SK-N-SH treated with all-trans-retinoic acid at 6 μM for 48 hours (cell line): ENCODE results near the gene VEZF1.

ENCODE experiments used
- ATAC-seq: fragments of 200-7000 bp; cut with Tn5 transposase; 3 replicates; pipeline ENCODE4 v1.9.1; 2020; ENCODE audit warnings: mild to moderate bottlenecking, moderate library complexity
- ARNTL ChIP-seq: fragments of 450-650 bp; formaldehyde crosslinking; IDR thresholded peaks from 2 replicates; pipeline ENCODE4 v1.5.0; 2020; ENCODE audit warnings: low read depth, mild to moderate bottlenecking, moderate library complexity, borderline replicate concordance
- BACH2 ChIP-seq: fragments of 250-450 bp; sonication (Bioruptor Pico); IDR thresholded peaks from 2 replicates; pipeline ENCODE4 v1.9.0; 2021; ENCODE audit warnings: mild to moderate bottlenecking, borderline replicate concordance
- CREB5 ChIP-seq: fragments of 250-450 bp; sonication (Bioruptor Pico); IDR thresholded peaks from 2 replicates; pipeline ENCODE4 v1.5.1; 2020; ENCODE audit warnings: low read depth, mild to moderate bottlenecking, moderate library complexity
- CSDC2 ChIP-seq: fragments of 250-450 bp; sonication (Bioruptor Pico); IDR thresholded peaks from 2 replicates; pipeline ENCODE4 v1.5.0; 2020; ENCODE audit warnings: mild to moderate bottlenecking, moderate library complexity
- CSRNP3 ChIP-seq: fragments of 250-450 bp; sonication (Bioruptor Pico); IDR thresholded peaks from 2 replicates; pipeline ENCODE4 v1.5.1; 2021; ENCODE audit warnings: mild to moderate bottlenecking, moderate library complexity
- ESRRG ChIP-seq: fragments of 250-450 bp; sonication (Bioruptor Pico); IDR thresholded peaks from 2 replicates; pipeline ENCODE4 v1.6.1; 2021; ENCODE audit warnings: mild to moderate bottlenecking
- GLIS3 ChIP-seq: fragments of 250-450 bp; sonication (Bioruptor Pico); IDR thresholded peaks from 2 replicates; pipeline ENCODE4 v1.5.0; 2020; ENCODE audit warnings: mild to moderate bottlenecking, moderate library complexity
- ISL1 ChIP-seq: fragments of 250-450 bp; sonication (Bioruptor Pico); IDR thresholded peaks from 2 replicates; pipeline ENCODE4 v2.1.2; 2022; ENCODE audit warnings: mild to moderate bottlenecking, moderate library complexity
- OSR1 ChIP-seq: fragments of 250-450 bp; sonication (Bioruptor Pico); IDR thresholded peaks from 2 replicates; pipeline ENCODE4 v1.8.0; 2022; ENCODE audit warnings: moderate library complexity, mild to moderate bottlenecking, inconsistent platforms
- PATZ1 ChIP-seq: fragments of 250-450 bp; sonication (Bioruptor Pico); IDR thresholded peaks from 2 replicates; pipeline ENCODE4 v1.8.0; 2020; ENCODE audit warnings: mild to moderate bottlenecking, moderate library complexity, borderline replicate concordance
- RARB ChIP-seq: fragments of 250-450 bp; sonication (Bioruptor Pico); IDR thresholded peaks from 2 replicates; pipeline ENCODE4 v1.8.0; 2021; ENCODE audit warnings: mild to moderate bottlenecking, moderate library complexity
- SNAI2 ChIP-seq: fragments of 250-450 bp; sonication (Bioruptor Pico); IDR thresholded peaks from 2 replicates; pipeline ENCODE4 v1.5.0; 2020; ENCODE audit warnings: mild to moderate bottlenecking, moderate library complexity
- TCF4 ChIP-seq: fragments of 250-450 bp; sonication (Bioruptor Pico); IDR thresholded peaks from 2 replicates; pipeline ENCODE4 v1.8.0; 2021; ENCODE audit warnings: mild to moderate bottlenecking, moderate library complexity, borderline replicate concordance
- TOX ChIP-seq: fragments of 250-450 bp; sonication (Bioruptor Pico); IDR thresholded peaks from 2 replicates; pipeline ENCODE4 v1.8.0; 2021; ENCODE audit warnings: mild to moderate bottlenecking, moderate library complexity, borderline replicate concordance
- TSHZ2 ChIP-seq: fragments of 250-450 bp; sonication (Bioruptor Pico); IDR thresholded peaks from 2 replicates; pipeline ENCODE4 v1.5.0; 2020; ENCODE audit warnings: mild to moderate bottlenecking, moderate library complexity
- ZC3H10 ChIP-seq: fragments of 250-450 bp; sonication (Bioruptor Pico); IDR thresholded peaks from 2 replicates; pipeline ENCODE4 v1.5.1; 2021; ENCODE audit warnings: mild to moderate bottlenecking, moderate library complexity
- ZFP3 ChIP-seq: fragments of 250-450 bp; sonication (Bioruptor Pico); IDR thresholded peaks from 2 replicates; pipeline ENCODE4 v1.5.0; 2020; ENCODE audit warnings: mild to moderate bottlenecking, moderate library complexity
- ZFP30 ChIP-seq: fragments of 450-650 bp; formaldehyde crosslinking; IDR thresholded peaks from 2 replicates; pipeline ENCODE4 v1.5.0; 2022; ENCODE audit warnings: mild to moderate bottlenecking, moderate library complexity
- ZNF565 ChIP-seq: fragments of 450-650 bp; formaldehyde crosslinking; conservative IDR thresholded peaks from 2 replicates; pipeline ENCODE4 v1.5.0; 2020; ENCODE audit warnings: low read depth, mild to moderate bottlenecking, moderate library complexity
- ZNF70 ChIP-seq: fragments of 450-650 bp; formaldehyde crosslinking; IDR thresholded peaks from 2 replicates; pipeline ENCODE4 v1.5.0; 2020; ENCODE audit warnings: mild to moderate bottlenecking, moderate library complexity
- ZNF8 ChIP-seq: fragments of 450-650 bp; formaldehyde crosslinking; IDR thresholded peaks from 2 replicates; pipeline ENCODE4 v1.5.0; 2020; ENCODE audit warnings: mild to moderate bottlenecking, moderate library complexity
- TF ChIP-seq, protein P1 (sequence below): fragments of 250-450 bp; sonication (Bioruptor Pico); IDR thresholded peaks from 2 replicates; pipeline ENCODE4 v1.8.0; 2021; ENCODE audit warnings: low read depth, mild to moderate bottlenecking, moderate library complexity, borderline replicate concordance

The VEZF1 gene

GRCh38 chr17:57991537-57991936 lies 3.5 kb upstream of the VEZF1 start:
- no peak for ATAC-seq
- TF ChIP-seq RARB = no peak
- TF ChIP-seq ZNF8 (CRISPR knock-in tag) = no peak
- no peak for TF ChIP-seq OSR1 (CRISPR knock-in tag)
- no peak for TF ChIP-seq SNAI2
- no peak for TF ChIP-seq ARNTL (CRISPR knock-in tag)
- TF ChIP-seq CSDC2 (CRISPR knock-in tag) = no peak
- no peak for TF ChIP-seq TCF4 (CRISPR knock-in tag)
- no peak for TF ChIP-seq TOX (CRISPR knock-in tag)
- no peak for TF ChIP-seq CREB5
- TF ChIP-seq TSHZ2 (CRISPR knock-in tag) = no peak
- TF ChIP-seq ESRRG (CRISPR knock-in tag) = no peak
- TF ChIP-seq PATZ1 (CRISPR knock-in tag) = no peak
- no peak for TF ChIP-seq ZNF70 (CRISPR knock-in tag)

DNA sequence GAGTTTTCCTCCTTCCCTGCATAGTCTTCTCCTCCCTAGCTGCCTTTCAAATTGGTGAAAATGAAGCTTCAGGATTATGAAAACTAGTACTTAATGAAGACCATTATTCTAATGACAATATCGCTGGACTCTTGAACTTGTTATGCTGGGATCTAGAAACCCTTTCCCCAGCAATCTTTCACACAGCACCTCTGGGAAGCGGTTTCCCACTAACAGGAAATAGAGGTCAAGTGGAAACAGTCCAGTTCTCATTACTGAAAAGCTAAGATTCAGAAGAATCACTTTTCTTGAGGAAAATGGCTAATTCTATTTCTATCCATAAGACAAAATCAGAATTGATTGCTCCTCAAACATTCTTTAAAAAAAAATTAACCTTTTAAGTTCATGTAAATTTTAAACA lies 2.0 kb upstream of the VEZF1 start:
- no peak for ATAC-seq
- TF ChIP-seq CREB5 = no peak
- TF ChIP-seq, protein P1, sequence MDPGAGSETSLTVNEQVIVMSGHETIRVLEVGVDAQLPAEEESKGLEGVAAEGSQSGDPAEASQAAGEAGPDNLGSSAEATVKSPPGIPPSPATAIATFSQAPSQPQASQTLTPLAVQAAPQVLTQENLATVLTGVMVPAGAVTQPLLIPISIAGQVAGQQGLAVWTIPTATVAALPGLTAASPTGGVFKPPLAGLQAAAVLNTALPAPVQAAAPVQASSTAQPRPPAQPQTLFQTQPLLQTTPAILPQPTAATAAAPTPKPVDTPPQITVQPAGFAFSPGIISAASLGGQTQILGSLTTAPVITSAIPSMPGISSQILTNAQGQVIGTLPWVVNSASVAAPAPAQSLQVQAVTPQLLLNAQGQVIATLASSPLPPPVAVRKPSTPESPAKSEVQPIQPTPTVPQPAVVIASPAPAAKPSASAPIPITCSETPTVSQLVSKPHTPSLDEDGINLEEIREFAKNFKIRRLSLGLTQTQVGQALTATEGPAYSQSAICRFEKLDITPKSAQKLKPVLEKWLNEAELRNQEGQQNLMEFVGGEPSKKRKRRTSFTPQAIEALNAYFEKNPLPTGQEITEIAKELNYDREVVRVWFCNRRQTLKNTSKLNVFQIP (CRISPR knock-in tag) = no peak

DNA sequence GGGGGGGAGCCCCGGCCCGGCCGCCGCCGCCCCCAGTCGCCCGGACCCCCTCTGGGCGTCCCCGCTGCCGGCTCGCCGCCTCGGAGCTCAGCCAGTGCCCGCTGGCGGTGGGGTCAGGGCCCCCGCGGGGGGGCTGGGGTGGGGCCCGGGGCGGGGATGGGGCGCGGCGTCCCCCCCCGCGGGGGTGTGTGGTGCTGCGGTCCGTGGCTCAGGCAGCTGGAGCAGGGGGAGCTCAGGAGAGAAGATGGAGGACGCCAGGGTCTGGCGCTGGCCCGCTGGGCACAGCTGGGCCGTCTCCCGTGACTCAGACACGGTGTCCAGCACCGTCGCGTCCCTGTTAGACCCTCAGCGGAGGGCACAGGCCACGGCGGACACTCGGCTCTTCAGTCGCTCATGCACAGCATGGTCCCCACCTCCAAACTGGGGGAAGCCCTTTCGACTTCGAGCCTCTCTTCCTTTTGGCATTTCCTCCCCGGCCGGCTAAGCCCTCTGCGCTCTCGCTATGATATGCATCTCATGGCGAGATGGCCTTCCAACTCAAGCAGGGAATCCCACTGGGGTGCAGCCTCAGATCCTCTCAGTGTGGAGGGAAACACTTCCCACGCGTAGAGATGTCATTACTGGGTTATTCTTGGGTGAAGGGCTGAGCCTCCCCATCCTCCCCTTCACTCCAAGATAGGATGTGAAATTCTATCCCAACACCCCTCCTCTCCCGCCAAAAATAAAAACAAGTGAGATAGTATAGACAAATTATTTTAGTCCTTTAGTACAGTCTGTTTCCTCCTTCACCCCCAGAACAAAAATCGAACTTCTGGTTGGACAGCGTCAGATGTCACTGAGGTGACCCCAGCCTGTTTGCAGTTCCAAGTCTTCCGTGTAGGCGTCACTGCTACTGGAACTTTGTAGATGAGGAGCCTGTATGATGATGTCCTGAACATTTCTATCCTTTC lies 522 bp upstream of the VEZF1 start:
- peak; percentile 68 for ATAC-seq
- TF ChIP-seq ZNF565 (CRISPR knock-in tag) (no peak; the same call in 1 of the 2 replicates), ZNF8 (CRISPR knock-in tag) (peak; percentile 46; the same call in 1 of the 2 replicates), BACH2 (CRISPR knock-in tag) (no peak), CREB5 (peak; percentile 75; the same call in 1 of the 2 replicates), ISL1 (CRISPR knock-in tag) (no peak), CSRNP3 (CRISPR knock-in tag) (peak; percentile 91), TOX (CRISPR knock-in tag) (peak; percentile 10), ESRRG (CRISPR knock-in tag) (peak; percentile 82), PATZ1 (CRISPR knock-in tag) (peak; percentile 33; the same call in 1 of the 2 replicates), SNAI2 (no peak), ZC3H10 (no peak; the same call in 1 of the 2 replicates), OSR1 (CRISPR knock-in tag) (no peak), GLIS3 (CRISPR knock-in tag) (peak; percentile 81), ZFP3 (CRISPR knock-in tag) (no peak), ZNF70 (CRISPR knock-in tag) (peak; percentile 36; the same call in 1 of the 2 replicates), ZFP30 (CRISPR knock-in tag) (peak; percentile 45; the same call in 1 of the 2 replicates)
